ENCODE results near the gene TEAD4.

The TEAD4 gene

DNA sequence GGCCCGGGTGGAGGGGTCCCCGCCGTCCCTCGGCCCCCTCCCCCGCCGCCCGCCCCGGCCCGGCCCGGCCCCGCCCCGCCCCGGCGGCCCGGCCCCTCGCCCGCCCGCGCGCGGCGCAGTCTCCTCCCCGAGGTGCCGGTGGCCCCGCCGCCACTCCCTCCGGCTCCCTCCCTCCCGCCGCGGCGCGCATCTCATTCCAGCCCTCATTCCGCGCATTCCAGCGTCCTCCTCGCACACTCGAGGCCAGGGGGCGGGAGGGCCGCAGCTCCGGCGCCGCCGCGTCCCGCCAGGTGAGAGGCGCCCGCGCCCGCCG, at the start of gene TEAD4:
Gene TEAD4, plus strand, starts transcription at position 206 of the 313 bp plus-strand sequence.
- no peak for DNase-seq

DNA sequence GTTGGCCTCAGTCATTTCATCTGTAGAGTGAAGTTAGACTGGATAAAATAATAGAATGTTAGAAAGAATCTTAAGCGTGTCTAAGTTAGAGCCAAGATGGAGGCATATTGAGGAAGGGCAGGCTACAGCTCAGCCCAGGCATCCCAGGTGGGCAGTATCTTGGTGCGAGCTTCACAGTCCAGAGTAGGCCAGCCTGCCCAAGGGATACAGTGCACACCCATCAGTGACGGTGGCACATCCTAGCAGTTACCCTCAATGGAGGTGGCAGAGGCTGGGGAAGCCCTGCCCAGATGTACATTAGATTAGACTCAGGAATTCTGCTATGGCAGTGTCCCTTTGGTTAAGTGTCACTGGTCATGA, 47.0 kb upstream of the TEAD4 start:
- DNase-seq, result no peak

DNA sequence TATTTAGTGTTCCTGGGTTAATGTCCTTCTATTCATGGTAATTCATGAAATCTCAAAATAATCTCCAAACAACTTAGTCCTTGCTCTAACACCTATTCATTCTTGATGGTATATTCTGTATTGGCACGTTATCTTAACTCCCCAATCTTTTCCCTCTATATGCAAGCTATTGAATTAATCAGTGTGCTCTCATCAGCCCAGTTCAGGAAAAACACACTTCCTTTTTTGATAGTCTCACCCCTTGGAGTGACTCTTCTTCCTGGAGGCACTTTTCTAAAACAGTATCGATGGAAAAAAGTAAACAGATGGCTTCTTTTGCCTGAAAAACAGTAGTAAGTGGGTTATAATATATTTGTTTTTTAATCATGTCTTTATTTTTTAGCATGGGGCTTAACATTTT, 39.9 kb upstream of the TEAD4 start:
- no peak for DNase-seq

DNA sequence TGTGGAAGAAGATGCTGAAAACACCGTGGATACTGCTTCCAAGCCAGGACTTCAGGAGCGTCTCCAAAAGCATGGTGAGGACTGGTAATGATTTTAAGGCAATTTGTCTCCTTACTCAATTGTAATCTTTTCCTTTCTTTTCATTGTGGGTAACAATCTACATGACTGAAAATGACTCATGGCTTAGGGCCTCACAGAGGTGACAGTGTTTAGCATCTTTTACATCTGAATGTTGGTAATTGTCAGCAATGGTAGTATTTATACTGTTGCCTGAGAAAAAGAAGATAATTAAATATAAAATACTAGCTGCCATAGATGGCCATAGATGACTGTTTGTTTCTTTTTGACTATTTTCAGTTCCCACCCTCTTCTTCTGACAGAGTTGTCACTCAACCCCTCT, 36.9 kb upstream of the TEAD4 start:
- DNase-seq, result no peak

DNA sequence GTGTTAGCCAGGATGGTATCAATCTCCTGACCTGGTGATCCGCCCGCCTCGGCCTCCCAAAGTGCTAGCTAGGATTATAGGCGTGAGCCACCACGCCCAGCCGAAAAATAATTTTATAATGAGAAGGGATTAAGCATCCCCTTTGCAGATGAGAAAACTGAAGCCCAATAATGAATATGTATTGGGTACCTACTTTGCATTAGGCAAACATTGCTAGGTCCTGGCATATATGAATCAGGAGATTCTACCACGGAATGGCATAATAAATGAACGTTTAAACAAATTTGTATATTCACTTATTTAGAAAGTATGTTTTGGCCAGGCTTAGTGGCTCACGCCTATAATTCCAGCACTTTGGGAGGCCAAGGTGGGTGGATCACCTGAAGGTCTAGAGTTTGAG, 36.1 kb upstream of the TEAD4 start:
- DNase-seq, result no peak

DNA sequence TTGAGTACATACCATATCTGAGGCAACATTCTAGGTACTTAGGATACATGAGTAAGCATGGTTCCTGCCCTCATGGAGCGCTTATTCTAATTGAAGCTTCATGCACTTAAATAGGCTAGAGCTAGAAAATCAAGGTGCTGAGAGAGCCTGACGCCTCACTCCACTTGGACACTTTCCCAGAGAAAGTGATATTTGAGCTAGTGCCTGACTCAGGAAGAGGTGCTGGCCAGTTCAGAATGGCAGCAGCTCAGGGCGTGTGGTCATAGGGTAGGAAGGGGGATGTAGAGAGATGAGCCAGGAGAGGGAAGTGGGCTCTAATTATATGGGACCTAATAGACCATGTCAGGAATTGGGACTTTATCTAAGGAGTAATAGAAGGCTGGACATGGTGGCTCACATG, 35.2 kb upstream of the TEAD4 start:
- no peak for DNase-seq

DNA sequence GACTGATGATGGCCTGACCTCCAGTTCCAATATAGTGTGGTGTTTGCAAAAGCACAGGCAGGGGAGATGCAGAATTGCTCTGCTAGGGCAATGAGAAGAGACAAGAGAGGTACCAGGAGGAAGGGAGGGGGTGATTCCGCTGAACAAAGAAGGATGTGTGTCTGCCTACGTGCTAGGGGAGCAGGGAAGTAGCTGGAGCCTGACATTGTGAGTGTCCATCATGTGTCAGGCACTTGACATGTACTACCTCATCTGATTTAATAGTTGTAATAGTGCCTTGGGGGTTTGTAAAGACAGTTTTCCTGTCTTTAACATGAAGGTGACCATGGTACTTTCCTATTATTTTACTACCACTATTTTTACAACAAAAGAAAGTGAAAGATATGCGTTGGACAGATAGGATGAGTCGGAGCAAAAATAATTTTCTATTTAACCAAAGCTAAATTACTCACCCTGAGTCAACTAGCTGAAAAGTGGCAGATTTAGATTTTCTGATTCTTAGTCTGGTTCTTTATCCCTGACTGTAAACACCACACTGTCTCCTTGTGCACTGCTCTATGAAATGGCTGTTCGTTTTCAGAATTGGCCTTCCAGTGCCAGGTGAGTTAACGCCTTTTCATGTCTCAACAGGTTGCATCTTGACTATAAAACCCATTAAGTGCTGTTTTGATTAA, 33.7 kb upstream of the TEAD4 start:
- no peak for DNase-seq

DNA sequence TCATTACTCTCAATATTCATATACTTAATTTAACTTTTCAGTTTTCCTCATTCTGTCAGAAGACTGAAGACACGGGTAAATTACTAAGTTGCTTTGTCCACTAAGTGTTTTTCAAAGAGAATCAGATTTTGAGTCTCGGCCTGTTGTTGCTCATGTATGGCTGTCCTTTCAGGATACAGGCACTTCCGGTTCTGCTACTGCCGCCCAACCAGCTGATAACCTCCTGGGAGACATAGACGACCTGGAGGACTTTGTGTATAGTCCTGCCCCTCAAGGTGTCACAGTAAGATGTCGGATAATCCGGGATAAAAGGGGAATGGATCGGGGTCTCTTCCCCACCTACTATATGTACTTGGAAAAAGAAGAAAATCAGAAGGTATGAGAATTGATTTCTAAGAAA, 28.3 kb upstream of the TEAD4 start:
- DNase-seq, result no peak

DNA sequence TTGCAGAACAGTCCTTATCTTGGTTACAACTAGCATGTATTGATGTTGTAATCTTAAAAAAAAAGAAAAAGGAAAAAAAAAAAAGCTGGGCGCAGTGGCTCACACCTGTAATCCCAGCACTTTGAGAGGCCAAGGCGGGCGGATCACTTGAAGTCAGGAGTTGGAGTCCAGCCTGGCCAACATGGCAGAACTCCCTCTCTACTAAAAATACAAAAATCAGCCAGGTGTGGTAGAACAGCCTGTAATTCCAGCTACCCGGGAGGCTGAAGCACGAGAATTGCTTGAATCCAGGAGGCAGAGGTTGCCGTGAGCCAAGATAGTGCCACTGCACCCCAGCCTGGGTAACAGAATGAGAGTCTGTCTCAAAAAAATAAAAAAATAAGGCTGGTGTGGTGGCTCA, 25.6 kb upstream of the TEAD4 start:
- no peak for DNase-seq

DNA sequence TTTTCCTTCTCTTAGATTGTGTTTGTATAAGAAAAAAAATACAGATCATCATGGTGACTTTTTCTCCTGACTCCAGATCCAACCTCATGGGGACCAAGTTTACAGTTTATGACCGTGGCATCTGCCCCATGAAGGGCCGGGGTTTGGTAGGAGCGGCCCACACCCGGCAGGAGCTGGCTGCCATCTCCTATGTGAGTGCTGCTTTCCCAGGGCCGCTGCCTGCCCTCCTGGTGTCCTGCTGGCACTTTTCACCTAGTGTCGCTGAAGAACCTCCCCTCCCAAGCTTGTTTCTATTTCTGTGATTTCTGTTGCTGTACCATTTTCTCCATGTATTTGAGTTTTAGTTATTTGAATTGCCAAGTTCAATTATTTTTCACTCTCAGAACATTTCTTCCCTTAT, 24.8 kb upstream of the TEAD4 start:
- DNase-seq, result no peak

DNA sequence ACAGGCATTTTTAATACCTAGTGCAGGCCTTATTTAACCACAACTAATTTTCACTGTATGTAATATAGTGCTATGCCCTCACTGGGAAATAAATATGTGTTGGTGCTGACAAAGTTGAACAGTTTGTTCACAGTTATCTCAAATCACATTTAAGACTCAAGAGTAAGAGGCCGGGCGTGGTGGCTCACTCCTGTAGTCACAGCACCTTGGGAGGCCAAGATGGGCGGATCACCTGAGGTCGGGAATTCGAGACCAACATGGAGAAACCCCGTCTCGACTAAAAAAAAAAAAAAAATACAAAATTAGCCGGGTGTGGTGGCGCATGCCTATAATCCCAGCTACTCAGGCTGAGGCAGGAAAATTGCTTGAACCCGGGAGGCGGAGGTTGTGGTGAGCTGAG, 22.9 kb upstream of the TEAD4 start:
- DNase-seq, result no peak

DNA sequence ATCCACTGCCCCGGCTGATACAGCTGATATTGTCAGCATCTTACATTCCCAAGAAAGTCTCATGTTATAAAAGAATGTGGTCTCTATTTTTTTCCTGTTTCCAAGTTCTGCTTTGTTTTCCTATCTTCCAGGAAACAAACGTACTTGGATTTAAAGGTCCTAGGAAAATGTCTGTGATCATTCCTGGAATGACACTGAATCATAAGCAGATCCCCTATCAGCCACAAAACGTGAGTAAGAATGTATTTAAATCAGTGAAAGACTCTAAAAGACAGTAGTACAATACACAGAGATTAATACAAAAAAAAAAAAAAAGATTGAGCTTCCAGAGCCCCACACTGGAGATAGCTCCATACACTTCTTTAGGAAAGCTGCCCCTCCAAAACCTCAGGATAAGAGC, 21.7 kb upstream of the TEAD4 start:
- DNase-seq, result no peak

DNA sequence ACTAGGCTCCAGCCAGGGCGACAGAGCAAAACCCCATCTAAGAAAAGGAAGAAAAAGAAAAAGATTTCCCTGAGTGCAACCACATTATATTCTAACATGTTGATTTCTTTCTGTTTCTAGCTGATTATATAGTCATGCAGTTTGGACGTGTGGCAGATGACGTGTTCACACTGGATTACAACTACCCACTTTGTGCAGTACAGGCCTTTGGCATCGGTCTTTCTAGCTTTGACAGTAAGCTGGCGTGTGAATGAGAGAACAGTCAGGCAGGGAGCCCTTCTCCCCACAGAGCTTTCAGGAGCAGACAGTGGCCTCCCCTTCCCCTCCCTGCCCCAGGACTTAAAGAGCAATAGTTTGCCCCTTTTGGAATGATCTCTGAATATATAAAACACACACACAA, 20.0 kb upstream of the TEAD4 start:
- DNase-seq, result no peak

DNA sequence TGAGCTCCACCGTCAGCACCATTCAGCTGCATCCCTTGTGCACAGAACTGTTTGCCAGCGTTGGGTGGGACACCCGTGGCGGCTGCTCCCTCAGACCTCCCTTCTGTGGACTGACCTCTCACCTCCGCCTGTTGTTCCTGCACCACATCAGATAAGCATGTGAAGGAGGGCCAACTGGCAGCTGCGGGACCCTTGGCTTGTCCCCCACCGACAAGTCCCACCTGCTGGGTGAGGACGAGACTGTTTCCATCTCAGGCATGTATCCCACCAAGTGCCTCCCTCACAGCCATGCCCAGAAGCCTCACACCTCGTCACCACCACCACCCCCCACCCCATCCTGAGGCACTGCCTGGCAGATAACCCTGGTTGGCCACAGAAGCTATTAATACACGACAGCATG, 18.6 kb upstream of the TEAD4 start:
- no peak for DNase-seq

DNA sequence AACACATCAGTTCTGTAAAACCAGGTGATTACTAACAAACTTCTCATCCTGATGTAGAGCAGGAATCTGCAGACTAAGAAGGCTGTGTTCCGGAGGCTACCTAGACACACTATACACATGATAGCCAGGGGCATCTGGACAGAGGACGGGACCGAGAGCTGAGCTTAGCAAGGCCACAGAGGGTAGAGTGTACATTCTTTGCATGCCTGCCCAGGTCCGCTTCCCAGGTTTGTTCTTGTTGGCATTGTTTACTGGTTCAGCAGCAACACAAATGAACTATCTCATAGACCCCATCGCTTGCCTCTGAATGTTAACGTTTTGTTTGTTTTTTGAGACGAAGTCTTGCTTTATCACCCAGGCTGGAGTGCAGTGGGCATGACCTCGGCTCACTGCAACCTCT, 17.7 kb upstream of the TEAD4 start:
- DNase-seq, result no peak

DNA sequence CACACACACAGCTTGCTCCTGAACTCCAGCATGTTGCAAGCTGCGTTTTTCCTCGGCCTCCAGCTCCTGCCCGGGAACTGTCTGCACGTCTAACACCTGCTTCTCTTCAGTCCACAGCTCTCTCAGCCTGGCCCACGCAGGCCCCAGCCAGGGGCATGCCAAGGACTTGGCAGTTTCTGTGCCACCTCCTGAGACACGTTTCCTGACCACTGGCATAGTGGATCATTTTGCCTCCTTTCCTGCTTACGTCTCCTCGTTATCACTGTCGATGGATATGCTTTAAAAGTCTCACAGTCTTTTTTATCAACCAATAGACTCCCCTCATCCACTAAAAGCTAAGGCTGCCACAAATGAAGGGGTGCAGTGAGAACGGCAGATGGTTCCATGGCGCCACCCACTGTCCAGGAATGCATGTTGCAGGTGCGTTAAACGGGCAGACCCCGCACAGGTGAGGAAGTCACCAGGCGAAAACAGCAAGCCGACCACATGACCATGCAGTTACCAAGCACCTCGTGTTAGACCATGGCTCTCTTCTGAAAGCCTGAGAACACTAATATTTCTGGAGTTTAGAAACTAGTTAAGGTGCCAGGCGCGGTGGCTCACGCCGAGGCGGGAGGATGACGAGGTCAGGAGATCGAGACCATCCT, 14.7 kb upstream of the TEAD4 start:
- DNase-seq, result peak; percentile 78

DNA sequence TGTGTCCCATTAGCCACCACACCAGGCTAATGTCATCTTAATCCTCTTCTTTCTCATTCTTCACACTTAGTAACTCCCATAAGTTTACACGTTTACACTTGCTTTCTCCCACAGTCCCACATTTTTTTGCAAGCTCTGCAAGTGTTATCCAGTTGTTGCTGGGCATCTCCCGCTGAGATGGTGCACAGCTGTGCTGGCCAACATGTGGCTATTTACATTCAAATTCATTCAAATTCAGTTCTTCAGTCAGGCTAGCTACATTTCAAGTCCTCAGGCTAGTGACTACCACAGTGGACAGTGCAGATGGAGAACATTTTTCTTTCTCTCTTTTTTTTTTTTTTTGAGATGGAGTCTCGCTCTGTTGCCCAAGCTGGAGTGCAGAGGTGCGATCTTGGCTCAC, 9.8 kb upstream of the TEAD4 start:
- DNase-seq, result no peak

DNA sequence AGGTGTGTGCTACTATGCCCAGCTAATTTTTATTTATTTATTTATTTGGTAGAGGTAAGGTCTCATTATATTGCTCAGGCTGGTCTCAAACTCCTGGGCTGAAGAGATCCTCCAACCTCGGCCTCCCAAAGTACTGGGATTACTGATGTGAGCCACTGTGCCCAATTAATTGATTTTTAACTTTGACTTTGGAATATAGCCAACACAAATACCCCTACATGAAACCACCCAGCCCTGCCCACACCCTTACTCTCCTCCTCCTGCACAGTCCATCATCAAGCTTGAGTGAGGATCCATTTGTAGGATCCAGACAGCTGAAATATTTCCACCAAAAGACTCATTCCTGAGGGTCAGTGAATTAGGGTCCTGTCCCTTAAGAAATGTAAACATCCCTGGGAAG, 3.3 kb upstream of the TEAD4 start:
- DNase-seq, result no peak

DNA sequence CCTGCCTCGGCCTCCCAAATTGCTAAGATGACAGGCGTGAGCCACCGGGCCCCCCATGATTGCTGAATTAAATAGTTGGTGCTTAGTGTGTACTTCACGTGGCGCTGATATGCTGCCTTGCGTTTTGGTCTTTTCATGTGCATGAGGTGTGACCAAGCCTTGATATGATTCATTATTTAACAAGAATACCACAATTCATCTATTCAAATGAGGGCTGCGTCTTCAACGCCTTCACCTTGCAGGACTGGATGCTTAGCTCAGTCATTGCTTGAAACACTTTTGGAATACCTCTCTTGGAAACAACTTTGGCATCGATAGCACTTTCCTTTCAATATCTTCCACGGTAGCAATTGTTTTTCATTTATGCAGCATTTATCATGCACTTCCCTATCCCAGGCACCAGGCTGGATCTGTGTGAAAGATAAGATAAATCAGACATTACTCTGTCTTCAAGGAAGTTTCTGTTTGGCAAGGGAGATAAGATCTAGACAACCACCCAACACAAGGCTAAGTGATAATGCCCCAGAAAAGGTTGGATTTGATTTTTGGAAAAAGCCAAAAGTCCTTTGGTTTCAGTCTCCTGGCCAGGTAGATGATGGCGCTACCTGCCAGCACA, 1.3 kb upstream of the TEAD4 start:
- DNase-seq, result no peak

DNA sequence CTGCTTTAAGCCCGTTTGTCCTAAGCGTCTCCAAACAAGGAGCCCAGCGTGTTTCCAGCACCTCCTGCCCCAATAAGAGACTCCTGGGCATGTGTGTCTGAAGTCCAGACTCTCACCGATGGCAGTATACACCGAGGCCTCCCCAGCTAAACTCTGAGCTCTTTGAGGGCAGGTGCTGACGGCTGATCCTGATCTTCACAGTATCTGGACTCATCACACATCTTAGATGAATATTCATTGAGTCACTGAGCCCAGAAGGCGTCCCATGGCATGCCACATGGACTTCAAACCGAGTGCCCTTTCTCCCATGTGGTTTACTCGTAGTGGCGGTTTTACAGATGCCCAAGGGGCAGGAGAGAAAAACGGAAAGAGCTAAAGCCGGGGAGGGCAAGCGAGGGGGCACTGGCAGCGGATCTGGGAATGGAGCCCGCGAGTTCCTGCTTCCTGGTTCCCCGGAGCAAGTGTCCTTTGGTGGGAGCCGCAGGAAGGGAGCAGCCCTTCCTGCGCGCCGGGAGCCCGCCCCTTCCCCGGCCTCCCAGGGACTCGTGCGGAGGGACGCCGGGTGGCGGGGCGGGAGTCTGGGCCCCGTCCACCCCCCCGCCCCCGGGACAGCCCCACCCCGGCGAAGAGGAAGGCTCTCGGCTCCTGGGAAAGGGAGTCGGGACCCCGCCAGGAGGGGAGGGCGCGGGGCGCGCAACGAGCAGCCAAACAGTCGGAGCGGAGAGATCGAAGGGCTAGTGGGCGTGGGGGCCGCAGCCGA, 585 bp upstream of the TEAD4 start:
- DNase-seq, result no peak

DNA sequence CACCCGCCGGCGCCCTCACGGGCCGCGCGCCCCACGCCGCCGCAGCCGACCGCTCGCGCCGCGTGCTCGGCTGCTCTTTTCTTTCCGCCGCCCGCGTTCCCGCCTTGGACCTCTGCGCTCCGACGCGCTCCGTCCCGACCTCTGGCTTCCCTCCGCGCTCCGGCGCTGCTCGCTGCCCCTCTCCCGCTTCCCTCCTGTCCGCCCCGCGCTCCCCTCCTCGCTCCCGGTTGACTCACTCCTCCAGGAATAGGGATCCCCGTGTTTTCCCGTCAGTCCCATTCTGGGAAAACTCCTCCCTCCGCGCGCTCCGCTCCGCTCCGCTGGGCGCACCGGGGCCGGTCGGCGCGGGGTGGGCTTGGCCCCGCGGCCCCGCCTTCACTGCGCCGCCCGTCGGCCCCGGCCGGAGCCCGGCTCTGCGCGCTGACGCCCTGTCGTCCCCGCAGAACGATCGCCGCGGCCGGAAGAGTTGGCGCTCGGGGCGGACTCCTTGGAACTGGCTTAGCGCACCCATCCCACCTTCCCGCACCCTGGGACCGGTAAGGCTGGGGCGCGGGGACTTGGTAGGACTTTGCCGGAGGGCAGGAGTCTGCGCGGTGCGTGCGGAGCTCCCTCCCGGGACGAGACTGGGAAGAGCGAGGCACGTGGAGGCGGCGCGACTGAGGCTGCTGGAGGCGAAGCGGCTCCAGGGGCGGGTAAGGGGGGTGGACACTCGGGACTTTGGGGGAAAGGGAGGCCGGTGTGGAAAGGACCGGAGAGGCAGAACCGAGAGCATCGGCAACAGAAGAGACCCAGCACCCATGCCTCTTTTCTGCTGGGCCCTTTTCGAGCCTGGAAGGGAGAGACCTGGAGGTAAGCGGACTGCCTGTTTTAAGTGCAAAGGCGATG, 550 bp downstream of the TEAD4 start:
- DNase-seq, result no peak

DNA sequence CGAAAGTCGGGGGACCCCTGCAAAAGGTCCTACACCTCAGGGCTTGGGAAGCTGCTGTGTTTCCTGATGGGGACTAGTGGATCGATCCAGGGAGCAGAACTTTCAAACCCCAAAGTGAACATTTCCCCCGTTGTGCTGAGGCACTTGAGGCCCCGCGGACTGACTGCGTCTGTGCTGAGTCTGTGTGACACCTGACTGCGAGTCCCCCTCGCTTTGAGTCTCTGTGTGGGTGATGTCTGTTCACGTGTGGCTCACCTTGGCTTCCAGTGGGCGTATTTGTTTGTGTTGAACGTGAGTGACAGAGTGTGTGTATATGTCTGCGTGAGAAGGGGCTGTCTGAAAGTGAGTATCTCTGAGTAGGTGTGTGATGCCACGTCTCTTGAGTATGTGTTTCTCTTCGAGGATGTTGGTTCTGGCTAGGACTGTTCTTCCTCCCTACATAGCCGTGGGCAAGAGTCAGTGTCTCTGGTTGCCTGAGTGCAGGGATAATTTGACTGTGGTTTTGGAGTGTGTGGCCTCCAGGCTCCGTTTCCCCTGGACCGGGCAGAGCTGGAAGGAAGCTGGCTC, 1.3 kb downstream of the TEAD4 start:
- DNase-seq, result no peak
